DND-41 (cell line): ENCODE measurements around the gene CBARP.

ENCODE experiments used
- ATAC-seq: fragments of 200-7000 bp; cut with Tn5 transposase; 3 replicates; pipeline ENCODE4 v1.9.1; 2021; ENCODE audit warnings: low read depth; ENCODE audit not compliant: insufficient read depth
- DNase-seq: peaks from one replicate; pipeline ENCODE4 v3.0.0-alpha.2; 2020
- H2AFZ ChIP-seq: 2 replicates; pipeline ENCODE4 v1.6.0; 2012; ENCODE audit warnings: low read depth, low read length
- H3K27ac ChIP-seq: 2 replicates; pipeline ENCODE4 v1.5.1; 2012; ENCODE audit warnings: low read length, inconsistent platforms
- H3K27me3 ChIP-seq: fragments of 200-600 bp; sonication (generic); 2 replicates; pipeline ENCODE4 v1.6.0; 2012; ENCODE audit warnings: low read length, mild to moderate bottlenecking, inconsistent platforms; ENCODE audit not compliant: insufficient read depth, poor library complexity
- H3K36me3 ChIP-seq: 2 replicates; pipeline ENCODE4 v1.5.1; 2012; ENCODE audit warnings: low read length, inconsistent platforms; ENCODE audit not compliant: insufficient read depth
- H3K4me1 ChIP-seq: 2 replicates; pipeline ENCODE4 v1.5.1; 2012; ENCODE audit warnings: mild to moderate bottlenecking, low read length; ENCODE audit not compliant: insufficient read depth
- H3K4me2 ChIP-seq: 2 replicates; pipeline ENCODE4 v1.6.0; 2012; ENCODE audit warnings: mild to moderate bottlenecking, moderate library complexity, low read length, inconsistent platforms; ENCODE audit not compliant: insufficient read depth
- H3K4me3 ChIP-seq, 2 experiments: fragments of 200-600 bp in 1 of 2; shearing (Covaris generic) in 1 of 2; 2 replicates each; pipeline ENCODE4 v1.5.1; 2012 to 2016; ENCODE audit warnings: inconsistent platforms in 2 of 2, low read length in 2 of 2, mild to moderate bottlenecking in 2 of 2, low read depth in 1 of 2, moderate library complexity in 1 of 2
- H3K79me2 ChIP-seq: 2 replicates; pipeline ENCODE4 v1.6.0; 2012; ENCODE audit warnings: low read length, inconsistent platforms; ENCODE audit not compliant: insufficient read depth
- H3K9ac ChIP-seq: 2 replicates; pipeline ENCODE4 v1.6.0; 2012; ENCODE audit warnings: low read depth, mild to moderate bottlenecking, inconsistent platforms, low read length, moderate library complexity
- H3K9me3 ChIP-seq: 2 replicates; pipeline ENCODE4 v1.5.1; 2012; ENCODE audit warnings: low read length, moderate library complexity, mild to moderate bottlenecking, inconsistent platforms; ENCODE audit not compliant: insufficient read depth, severe bottlenecking
- H4K20me1 ChIP-seq: 2 replicates; pipeline ENCODE4 v1.6.0; 2012; ENCODE audit warnings: low read length; ENCODE audit not compliant: insufficient read depth
- EZH2 ChIP-seq: IDR thresholded peaks from 3 replicates; pipeline ENCODE4 v1.6.1; 2012; ENCODE audit warnings: borderline replicate concordance, low read depth, mild to moderate bottlenecking, moderate library complexity, low read length, inconsistent platforms; ENCODE audit not compliant: severe bottlenecking
- TF ChIP-seq, protein P1 (sequence below): IDR thresholded peaks from 2 replicates; pipeline ENCODE4 v1.5.1; 2012; ENCODE audit warnings: borderline replicate concordance, low read length, moderate library complexity, mild to moderate bottlenecking; ENCODE audit not compliant: poor library complexity, severe bottlenecking; ENCODE audit errors: extremely low read depth

Gene CBARP, protein sequence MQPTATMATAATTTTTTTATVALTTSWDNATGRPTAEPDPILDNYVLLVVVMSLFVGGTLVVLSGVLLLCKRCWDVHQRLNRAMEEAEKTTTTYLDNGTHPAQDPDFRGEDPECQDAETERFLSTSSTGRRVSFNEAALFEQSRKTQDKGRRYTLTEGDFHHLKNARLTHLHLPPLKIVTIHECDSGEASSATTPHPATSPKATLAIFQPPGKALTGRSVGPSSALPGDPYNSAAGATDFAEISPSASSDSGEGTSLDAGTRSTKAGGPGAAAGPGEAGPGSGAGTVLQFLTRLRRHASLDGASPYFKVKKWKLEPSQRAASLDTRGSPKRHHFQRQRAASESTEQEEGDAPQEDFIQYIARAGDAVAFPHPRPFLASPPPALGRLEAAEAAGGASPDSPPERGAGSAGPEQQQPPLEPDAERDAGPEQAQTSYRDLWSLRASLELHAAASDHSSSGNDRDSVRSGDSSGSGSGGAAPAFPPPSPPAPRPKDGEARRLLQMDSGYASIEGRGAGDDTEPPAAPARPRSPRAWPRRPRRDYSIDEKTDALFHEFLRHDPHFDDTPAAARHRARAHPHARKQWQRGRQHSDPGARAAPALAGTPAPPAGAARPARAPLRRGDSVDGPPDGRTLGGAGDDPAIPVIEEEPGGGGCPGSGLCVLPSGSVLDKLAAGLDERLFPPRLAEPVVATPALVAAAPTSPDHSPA

DNA sequence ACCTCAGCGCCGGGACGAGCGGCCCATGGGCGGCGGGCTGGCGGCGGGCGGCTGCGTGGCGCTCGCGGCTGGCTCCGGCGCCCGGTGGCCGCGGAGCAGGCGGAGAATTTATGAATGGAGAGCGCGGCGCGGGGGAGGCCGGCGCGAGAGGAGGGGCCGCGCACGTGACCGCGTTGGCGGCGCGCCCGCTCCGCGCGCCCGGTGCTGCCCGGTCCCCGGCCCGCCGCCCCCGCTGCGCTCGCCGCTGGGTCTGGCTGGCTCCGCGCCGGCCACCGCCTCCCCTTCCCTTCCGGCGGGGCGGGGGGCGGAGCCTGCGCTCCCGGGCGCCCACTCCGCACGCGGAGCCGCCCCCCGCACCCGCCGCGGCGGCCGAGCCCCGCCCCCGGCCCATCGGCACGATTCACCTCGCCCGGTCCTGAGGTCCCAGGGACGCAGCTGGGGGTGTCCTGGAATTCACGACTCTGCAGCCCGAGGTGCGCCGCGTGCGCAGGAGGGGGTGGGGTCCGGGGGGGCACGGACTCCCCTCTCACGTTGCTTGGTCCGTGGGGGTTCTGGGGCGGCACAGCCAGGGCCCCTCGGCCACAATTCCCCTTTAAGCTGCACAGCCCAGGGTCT, at the start of gene CBARP:
TSS of gene CBARP (minus strand) at position 252 of the 615 bp plus-strand sequence. CDS start 1,905 bp downstream, outside the sequence.
- Histone ChIP-seq H3K36me3 (no peaks in the 10 kb centered on the region; the same call in 1 of the 2 replicates), H3K27me3 (peaks cover 6% of the 10 kb centered on the region), H3K4me1 (peaks cover 46% of the 10 kb centered on the region), H3K9me3 (no peaks in the 10 kb centered on the region), H3K79me2 (peaks cover 18% of the 10 kb centered on the region), H3K4me2 (peak within 1 kb of the TSS; percentile 77), H2AFZ (peak within 1 kb of the TSS; percentile 55), H3K4me3 (peak within 1 kb of the TSS; percentile 9 to 59; a peak in 3 of 4 replicates), H4K20me1 (peaks cover 5% of the 10 kb centered on the region; the same call in 1 of the 2 replicates), H3K9ac (peak within 1 kb of the TSS; percentile 59), H3K27ac (no peak within 1 kb of the TSS)
- TF ChIP-seq EZH2, result no peak
- TF ChIP-seq, protein P1, sequence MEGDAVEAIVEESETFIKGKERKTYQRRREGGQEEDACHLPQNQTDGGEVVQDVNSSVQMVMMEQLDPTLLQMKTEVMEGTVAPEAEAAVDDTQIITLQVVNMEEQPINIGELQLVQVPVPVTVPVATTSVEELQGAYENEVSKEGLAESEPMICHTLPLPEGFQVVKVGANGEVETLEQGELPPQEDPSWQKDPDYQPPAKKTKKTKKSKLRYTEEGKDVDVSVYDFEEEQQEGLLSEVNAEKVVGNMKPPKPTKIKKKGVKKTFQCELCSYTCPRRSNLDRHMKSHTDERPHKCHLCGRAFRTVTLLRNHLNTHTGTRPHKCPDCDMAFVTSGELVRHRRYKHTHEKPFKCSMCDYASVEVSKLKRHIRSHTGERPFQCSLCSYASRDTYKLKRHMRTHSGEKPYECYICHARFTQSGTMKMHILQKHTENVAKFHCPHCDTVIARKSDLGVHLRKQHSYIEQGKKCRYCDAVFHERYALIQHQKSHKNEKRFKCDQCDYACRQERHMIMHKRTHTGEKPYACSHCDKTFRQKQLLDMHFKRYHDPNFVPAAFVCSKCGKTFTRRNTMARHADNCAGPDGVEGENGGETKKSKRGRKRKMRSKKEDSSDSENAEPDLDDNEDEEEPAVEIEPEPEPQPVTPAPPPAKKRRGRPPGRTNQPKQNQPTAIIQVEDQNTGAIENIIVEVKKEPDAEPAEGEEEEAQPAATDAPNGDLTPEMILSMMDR, result no peak
- ATAC-seq, result 0 out of 3 replicates have a peak, but pooled peaks have one; percentile 6
- DNase-seq, result peak; percentile 38

DNA sequence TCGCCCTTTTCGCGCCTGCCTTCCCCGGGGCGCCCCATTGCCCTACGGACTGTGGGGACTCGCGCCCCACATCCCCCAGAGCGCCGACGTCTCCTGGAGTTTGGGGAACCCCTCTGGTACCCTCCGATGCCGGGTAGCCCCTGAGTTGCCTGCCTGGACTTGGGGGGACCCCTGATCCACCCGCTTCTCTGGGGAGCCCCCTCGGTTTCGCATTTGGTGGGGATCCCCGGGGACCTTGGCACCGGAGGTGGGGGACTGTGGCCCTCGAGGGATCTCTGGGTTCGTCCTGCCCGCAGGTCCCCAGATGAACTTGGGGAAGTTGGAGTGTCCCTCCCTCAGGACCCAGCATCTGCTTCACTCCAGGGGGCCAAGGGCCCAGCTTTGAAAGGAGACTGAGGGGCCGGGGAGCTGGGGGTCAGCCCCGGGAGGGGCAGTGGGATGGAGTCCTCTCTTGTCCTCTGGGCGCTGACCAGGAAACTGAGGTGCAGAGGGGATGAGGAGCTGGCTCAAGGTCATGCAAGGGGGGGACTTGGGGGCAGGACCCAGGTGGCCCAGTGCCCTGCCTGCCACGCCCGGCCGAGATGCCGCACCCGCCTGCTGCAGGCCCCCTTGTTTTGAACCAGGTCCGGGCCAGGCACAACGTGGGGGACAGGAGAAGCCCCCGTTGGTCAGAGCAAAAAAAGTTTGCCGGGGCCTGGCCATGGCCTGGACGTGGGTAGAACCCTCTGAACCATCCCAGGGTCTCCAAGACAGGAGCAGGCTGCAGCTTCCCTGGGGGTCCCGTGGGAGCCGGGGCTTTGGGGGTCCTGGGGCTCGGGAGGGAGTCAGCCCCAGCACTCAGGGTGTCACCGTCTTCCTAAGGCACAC, 48.9 kb upstream of the CBARP start:
- no peak for TF ChIP-seq EZH2
- H3K27ac ChIP-seq, result no peak overlapping the region
- H3K79me2 ChIP-seq, result no peaks in the 10 kb centered on the region
- no peak overlapping the region for H3K9ac ChIP-seq
- H2AFZ ChIP-seq, result no peak overlapping the region
- ATAC-seq, result no peak
- no peaks in the 10 kb centered on the region for H3K36me3 ChIP-seq
- H3K4me1 ChIP-seq, result no peaks in the 10 kb centered on the region
- no peak overlapping the region for H3K4me2 ChIP-seq
- no peaks in the 10 kb centered on the region for H3K9me3 ChIP-seq
- H3K27me3 ChIP-seq, result no peaks in the 10 kb centered on the region
- H4K20me1 ChIP-seq, result peaks cover 3% of the 10 kb centered on the region; the same call in 1 of the 2 replicates
- H3K4me3 ChIP-seq, result no peak overlapping the region
- DNase-seq, result no peak

DNA sequence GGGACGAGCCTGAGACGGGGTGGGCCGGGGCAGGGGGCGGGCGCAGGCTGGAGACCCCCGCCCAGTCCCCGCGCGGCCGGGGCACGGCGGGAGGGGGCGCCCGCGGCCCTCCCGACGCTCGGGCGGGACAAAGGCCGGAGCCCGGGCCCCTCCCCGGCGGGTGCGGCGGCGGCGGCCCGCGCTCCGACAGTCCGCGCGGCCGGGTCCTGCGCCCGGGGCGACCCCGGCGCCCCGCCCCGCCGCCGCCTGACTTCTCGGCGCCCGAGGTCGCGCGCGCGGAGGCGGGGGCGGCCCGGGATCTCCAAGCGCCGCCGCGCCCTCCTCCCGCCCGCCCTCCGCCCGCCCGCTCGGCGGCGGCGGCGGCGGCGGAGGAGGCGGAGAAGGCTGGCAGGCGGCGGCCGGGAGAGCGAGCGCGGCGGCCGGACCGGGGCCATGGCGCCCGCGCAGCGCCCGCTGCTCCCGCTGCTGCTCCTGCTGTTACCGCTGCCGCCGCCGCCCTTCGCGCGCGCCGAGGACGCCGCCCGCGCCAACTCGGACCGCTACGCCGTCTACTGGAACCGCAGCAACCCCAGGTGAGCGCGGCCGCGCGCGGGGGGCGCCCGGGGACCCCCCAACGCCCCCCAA, 48.0 kb upstream of the CBARP start, which contains the start of gene EFNA2:
TSS of gene EFNA2 (plus strand) at position 137 of the 624 bp plus-strand sequence. CDS start at position 433, 296 bp downstream.
- H3K27me3 ChIP-seq, result no peaks in the 10 kb centered on the region

More for the DNA sequence above, 48.0 kb upstream of the CBARP start, which contains the start of gene EFNA2:
- DNase-seq (no peak), ATAC-seq (no peak)
- Histone ChIP-seq H3K79me2 (no peaks in the 10 kb centered on the region), H3K9ac (no peak within 1 kb of the TSS), H3K9me3 (no peaks in the 10 kb centered on the region), H3K4me2 (no peak within 1 kb of the TSS), H3K36me3 (no peaks in the 10 kb centered on the region), H3K4me1 (no peaks in the 10 kb centered on the region), H2AFZ (no peak within 1 kb of the TSS), H3K4me3 (no peak within 1 kb of the TSS), H3K27ac (no peak within 1 kb of the TSS), H4K20me1 (peaks cover 3% of the 10 kb centered on the region; the same call in 1 of the 2 replicates)
- TF ChIP-seq, protein P1, result no peak
